GM06990 (cell line): ENCODE data around the gene SDK2.

Experiments
- DNase-seq: peaks from one replicate; pipeline ENCODE4 v3.0.0-alpha.2; 2011; ENCODE audit not compliant: insufficient read length; ENCODE audit errors: extremely low read depth
- H3K27me3 ChIP-seq: replicated peaks from 2 replicates; pipeline ENCODE4 v1.6.0; 2011; ENCODE audit warnings: low read length; ENCODE audit not compliant: control insufficient read depth, insufficient read depth
- H3K36me3 ChIP-seq: 2 replicates; pipeline ENCODE4 v1.5.1; 2011; ENCODE audit warnings: low read length; ENCODE audit not compliant: control insufficient read depth, insufficient read depth
- H3K4me3 ChIP-seq: replicated peaks from 2 replicates; pipeline ENCODE4 v1.5.1; 2011; ENCODE audit warnings: low read depth, mild to moderate bottlenecking, control low read depth, low read length
- TF ChIP-seq, protein P1 (sequence below): IDR thresholded peaks from 2 replicates; pipeline ENCODE4 v1.5.1; 2011; ENCODE audit warnings: low read length, control low read depth, mild to moderate bottlenecking, inconsistent platforms; ENCODE audit not compliant: insufficient read depth, poor library complexity, severe bottlenecking

SDK2 gene

DNA sequence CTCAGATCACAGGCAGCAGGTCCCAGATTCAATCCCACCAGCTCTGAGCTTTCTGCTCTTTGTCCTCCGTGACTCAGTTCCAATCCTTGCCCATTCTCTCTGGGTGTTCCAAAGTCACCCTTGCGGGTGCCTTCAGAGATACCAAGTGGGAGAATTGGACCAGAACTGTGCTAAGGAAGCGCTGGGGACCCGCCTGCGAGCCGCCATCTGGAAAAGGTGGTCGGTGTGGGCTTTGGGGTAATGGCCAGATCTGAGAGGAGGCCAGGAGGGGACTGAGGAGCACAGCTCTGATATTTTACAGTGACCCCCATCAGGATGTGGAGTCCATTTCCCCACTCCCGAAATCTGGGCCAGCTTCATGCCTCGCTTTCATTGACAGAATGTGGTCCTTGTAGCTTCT is 152.6 kb downstream of the SDK2 start:
- TF ChIP-seq, protein P1, sequence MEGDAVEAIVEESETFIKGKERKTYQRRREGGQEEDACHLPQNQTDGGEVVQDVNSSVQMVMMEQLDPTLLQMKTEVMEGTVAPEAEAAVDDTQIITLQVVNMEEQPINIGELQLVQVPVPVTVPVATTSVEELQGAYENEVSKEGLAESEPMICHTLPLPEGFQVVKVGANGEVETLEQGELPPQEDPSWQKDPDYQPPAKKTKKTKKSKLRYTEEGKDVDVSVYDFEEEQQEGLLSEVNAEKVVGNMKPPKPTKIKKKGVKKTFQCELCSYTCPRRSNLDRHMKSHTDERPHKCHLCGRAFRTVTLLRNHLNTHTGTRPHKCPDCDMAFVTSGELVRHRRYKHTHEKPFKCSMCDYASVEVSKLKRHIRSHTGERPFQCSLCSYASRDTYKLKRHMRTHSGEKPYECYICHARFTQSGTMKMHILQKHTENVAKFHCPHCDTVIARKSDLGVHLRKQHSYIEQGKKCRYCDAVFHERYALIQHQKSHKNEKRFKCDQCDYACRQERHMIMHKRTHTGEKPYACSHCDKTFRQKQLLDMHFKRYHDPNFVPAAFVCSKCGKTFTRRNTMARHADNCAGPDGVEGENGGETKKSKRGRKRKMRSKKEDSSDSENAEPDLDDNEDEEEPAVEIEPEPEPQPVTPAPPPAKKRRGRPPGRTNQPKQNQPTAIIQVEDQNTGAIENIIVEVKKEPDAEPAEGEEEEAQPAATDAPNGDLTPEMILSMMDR = no peak
- H3K4me3 ChIP-seq = no peak overlapping the region
- H3K36me3 ChIP-seq = no peaks in the 10 kb centered on the region
- no peaks in the 10 kb centered on the region; the same call in 1 of the 2 replicates for H3K27me3 ChIP-seq
- DNase-seq = no peak

DNA sequence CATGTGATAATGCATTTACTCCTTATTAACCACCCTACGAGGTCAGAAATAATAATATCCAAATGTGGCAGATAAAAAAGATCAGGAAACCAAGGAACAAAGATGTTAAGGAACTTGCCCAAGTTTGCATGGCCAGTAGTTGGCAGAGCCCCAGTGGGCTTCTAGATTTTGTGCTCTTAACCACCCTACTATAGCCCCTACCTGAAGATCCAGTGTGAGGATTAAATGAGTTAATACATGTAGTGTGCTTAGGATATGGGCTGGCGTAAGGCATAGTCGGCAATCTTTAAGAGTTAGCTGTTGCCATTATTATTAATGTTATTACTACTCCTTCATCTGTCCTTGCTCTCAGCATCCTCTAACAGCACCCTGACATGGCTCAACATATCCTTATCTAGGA is 153.4 kb downstream of the SDK2 start:
- no peak for DNase-seq
- H3K27me3 ChIP-seq = no peaks in the 10 kb centered on the region; the same call in 1 of the 2 replicates
- H3K36me3 ChIP-seq = no peaks in the 10 kb centered on the region
- no peak overlapping the region for H3K4me3 ChIP-seq
- TF ChIP-seq, protein P1 = no peak

DNA sequence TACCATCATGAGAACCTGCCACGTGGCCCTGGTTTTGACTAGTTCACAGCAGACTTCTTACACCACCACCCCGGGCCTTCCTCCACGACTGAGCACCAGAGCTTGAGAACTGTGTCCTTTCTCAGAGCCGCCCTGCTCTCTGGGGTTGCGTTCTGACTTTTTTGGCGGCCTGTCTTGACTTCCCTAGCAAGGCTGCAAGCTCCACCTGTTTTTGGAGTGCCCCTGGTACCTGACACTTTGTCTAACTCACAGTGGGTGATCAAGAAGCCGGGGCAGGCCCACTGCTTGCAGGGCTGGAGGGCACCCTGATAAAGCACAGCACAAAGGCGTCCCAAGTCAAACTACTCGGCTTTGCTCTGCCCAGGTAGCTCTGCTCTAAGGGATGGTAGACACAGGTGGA is 154.3 kb downstream of the SDK2 start:
- Histone ChIP-seq H3K27me3 (no peaks in the 10 kb centered on the region; the same call in 1 of the 2 replicates), H3K4me3 (no peak overlapping the region), H3K36me3 (no peaks in the 10 kb centered on the region)
- TF ChIP-seq, protein P1 = no peak
- DNase-seq = no peak

DNA sequence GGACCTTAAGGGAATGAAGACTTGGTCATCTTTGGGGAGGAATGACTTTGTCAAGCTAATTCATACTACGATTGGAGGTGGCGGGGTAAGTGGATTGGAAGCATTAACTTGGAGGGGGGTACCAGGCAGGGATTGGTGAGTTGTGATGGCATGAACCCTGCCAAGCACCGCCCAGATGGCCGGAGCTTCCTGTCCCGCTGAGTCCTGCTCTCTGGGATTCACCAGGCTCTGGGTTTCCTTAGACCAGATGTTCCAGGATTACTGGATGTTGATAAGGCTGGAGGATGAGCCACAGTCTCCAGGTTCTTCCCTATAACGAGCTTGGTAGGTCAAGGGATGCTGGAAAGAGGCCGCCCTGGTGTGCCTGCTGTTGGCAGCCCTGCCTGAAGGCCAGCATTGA is 154.9 kb downstream of the SDK2 start:
- Histone ChIP-seq H3K27me3 (no peaks in the 10 kb centered on the region; the same call in 1 of the 2 replicates), H3K36me3 (no peaks in the 10 kb centered on the region), H3K4me3 (no peak overlapping the region)
- DNase-seq = no peak
- TF ChIP-seq, protein P1 = no peak

DNA sequence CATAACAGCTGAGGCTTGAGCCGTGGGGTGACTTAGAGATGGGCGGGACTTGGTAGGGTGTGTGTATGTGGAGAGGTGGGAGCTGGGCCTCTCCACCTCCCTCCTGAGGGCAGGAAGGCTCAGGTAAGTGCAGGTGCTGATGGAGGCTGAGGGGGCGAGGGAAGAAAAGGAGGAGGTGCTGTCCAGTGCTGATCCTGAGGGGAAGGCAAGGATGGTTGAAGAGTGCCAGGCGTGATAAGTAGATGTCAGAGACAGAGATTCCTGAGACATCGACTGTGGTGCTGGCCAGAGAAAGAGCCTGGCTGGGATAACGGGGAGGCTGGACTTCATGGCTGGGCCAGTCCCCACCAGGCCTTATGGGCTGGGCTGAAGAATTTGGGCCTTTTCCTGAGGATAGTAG is 159.1 kb downstream of the SDK2 start:
- no peaks in the 10 kb centered on the region; the same call in 1 of the 2 replicates for H3K27me3 ChIP-seq
- TF ChIP-seq, protein P1 = no peak
- no peak for DNase-seq
- no peak overlapping the region for H3K4me3 ChIP-seq
- H3K36me3 ChIP-seq = no peaks in the 10 kb centered on the region

DNA sequence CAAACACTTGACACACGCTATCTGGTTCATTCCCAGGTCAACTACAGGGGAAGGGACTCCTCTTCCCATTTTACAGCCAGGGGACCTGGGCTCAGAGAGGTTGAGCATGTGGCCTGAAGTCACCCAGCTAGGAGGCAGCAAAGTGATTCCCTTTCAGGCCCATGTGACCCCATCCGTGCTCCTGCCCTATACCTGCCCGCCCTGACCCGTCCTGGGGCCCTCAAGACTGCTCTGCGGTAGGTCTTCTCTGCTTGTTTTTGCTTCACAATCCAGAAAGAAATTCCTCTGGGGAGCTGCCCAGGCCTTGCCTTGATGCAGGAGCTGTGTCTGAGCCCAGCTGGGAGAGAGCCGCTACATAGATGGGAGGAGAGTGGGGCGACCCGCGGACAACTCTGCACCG is 161.4 kb downstream of the SDK2 start:
- H3K27me3 ChIP-seq = no peaks in the 10 kb centered on the region; the same call in 1 of the 2 replicates
- H3K36me3 ChIP-seq = no peaks in the 10 kb centered on the region
- H3K4me3 ChIP-seq = no peak overlapping the region
- DNase-seq = no peak
- TF ChIP-seq, protein P1 = no peak
